Superior temporal gyrus (tissue), 1 donor: ENCODE measurements around the gene STRBP.
"Not testable (repeated sequence)": the region's sequence is repeated elsewhere in the genome, so short reads cannot be mapped to it uniquely, and the experiment has no call there.

Experiments used
- DNase-seq: peaks from one replicate; pipeline ENCODE4 v3.0.0-alpha.2; 2016; ENCODE audit errors: extremely low spot score

STRBP gene

DNA sequence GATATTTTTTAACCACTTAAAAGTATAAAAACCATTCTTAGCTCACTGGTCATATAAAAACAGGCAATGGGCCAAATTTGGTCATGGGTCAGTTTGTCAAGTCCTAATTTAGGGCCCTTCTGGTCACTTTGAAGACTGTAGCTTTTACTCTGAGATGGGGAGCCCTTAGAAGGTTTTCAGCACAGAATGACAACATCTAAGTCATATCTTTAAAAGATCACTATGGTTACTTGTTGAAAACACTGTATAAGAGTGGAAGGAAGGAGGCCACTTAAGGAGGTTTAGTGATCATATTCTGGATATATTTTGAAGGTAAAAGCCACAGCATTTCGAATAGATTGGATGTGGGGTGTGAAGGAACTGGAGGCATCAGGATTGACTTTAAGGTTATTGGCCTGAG, 76.7 kb downstream of the STRBP start:
- DNase-seq: no peak

DNA sequence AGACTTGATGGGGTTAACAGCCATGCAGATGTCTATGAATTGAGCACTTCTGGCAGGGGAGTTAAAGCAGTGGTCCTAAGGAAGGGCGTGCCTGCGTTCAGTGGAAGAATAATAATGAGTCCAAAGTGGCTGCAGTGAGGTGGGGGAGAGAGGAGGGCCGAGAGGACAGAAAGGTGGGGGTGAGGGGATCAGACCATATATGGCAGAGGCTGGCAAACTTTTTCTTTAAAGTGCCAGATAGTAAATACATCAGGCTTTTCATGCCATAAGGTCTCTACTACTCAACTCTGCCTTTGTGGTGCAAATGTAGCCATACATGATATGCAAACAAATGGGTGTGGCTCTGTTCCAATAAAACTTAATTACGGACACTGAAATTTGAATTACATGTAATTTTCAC, 77.1 kb downstream of the STRBP start:
- no peak for DNase-seq

DNA sequence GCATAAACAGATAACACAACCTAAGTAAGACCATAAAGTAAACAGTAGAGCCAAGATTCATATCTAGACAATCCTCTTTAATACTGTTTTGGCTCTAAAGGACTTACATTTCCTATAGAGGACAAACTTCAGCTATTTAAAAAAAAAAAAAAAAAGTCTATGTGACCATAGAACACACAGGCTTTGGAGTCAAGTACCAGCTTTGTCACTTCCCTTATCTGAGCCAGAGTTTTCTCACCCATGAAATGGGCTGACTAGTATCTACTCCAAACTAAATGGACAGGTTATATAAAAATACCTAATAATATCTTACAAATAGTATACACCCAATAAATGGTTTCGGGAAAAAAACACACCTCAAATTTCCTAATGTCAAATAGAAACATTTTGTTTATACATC, 81.3 kb downstream of the STRBP start:
- no peak for DNase-seq

DNA sequence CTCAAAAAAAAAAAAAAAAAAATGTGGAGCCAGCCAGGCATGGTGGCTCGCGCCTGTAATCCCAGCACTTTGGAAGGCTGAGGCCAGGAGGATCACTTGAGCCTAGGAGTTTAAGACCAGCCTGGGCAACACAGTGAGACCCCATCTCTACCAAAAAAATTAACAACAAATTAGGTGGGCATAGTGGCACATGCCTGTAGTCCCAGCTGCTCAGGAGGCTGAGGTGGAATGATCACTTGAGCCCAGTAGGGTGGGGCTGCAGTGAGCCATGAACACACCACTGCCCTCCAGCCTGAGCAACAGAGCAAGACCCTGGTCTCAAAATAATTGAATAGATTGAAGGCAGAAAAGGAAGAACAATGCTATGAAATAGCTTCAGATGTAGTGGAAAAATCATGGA, 82.4 kb downstream of the STRBP start:
- DNase-seq: not testable (repeated sequence)

DNA sequence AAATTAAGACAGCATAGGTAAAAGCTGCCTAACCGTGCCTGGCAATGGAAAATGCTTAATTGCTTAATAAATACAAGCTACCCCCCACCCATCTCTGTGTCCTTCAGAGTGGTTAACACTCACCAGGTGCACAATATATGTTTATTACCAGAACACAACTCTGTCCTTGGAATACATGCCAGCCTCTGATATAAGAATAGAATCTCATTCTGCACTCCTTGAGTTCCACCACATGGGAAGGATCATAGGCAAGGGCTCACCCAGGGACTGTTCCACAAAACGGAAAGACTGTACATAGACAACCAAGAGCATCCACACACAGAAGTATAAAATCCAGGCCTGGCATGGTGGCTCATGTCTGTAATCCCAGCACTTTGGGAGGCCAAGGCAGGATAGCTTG, 91.4 kb downstream of the STRBP start:
- DNase-seq: no peak

DNA sequence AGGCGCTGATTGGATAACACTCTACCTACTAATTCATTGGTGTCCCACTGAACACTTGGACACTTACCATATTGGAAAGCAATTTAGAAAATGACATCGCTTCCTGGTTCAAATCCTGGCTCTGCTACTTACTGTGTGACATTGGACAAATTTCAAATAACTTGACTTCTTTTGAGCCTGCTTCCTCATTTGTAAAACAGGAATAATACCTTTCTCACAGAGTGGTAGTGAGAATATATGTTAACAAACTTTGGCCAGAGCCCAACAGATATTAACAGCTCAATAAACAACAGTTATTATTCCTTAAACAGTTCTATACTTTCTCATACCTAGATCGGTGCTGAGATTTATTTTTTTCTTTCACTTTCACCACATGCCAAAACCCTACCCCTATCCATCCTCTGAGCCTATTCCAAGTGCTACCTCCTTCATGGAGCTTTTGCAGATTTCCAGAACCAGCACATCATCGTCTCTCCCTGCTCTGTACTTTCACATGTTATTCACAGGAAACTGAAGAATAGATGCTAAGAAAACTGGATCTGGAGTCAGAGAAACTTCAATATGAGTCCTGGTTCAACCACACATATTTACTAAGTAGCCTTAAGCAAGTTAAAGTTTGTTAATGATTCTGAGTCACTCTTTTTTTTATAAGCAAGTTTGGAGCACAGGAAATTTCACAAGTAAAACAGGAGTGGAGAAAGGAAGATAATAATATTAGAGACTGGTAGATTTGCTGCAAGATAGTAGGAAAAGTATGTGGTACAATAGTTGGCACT, 92.3 kb downstream of the STRBP start:
- DNase-seq: no peak

DNA sequence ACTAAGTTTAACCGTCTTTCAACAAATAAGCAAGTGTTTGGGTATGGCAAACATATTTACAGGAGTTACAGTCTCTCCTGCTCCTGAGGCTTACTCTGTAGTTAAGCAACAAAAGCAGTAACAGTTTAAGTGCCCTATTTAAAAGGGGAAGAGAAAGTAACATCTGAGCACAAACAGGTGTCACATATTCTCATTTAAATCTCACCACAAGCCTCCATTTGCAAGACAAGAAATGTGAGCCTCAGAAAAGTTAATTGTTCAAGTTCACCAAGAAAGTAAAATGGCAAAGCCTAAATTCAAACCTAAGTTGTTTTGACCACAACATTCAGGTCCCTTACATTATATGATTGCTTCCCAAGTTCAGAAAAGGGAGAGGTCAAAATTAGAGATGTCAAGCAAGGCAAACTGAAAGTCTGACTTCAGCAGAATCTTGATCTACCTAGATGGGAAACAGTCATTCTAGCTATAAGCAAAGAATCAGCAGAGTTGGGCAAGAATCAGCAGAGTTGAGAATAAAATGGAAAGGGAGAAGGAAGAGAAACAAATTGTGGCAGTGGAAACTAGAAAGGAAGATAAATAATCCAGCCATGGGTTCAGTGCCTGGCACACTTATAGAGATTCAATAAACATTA, 93.4 kb downstream of the STRBP start:
- DNase-seq: no peak

DNA sequence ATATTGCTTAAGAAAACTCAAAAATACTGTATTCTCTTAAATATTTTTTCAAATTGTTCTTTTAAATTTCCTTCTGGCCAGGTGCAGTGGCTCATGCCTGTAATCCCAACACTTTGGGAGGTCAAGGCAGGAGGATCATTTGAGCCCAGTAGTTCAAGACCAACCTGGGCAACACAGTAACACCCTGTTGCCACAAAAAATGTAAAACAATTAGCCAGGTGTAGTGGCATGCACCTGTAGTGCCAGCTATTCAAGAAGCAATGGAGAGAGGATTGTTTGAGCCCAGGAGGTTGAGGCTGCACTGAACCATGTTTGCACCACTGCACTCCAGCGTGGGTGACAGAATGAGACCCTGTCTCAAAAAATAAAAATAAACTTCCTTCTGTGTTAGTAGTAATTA, 94.3 kb downstream of the STRBP start:
- DNase-seq: no peak

DNA sequence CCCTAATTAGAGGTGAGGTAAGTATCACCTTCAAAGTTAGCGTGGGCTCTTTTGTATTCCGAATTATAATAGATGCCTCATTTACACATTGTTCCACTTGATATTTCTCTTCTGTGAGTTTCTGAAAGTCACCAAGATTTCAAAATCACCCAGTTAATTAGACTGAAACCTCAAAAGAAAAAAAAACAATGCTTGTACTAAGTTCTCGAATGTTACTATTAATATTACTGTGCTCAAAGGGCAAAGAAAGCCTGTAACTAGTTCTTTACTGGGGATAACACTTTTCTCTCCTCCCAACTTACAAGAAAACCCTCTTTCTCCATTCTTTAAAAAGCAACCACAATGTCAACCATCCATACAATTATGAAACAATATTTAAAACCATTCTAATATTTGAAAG, 98.5 kb downstream of the STRBP start:
- DNase-seq: no peak

DNA sequence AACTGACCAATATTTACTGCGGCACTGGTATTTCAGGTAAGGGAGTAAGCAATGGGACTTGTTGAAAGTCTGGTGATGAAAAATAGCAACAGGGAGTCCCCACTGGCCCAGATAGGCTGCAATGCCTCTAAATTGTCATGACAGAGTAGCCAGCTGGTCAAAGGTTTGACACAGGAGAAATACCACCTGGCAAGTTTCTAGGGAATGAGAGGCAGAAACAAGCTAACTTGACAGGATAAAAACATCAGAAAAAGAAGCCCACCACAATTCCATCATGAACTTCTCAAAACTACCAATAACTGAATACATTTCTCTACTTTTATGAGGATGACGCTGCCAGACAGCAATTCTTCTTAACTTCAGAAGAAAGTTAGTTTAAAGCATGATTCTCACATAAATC, 99.8 kb downstream of the STRBP start:
- DNase-seq: no peak

DNA sequence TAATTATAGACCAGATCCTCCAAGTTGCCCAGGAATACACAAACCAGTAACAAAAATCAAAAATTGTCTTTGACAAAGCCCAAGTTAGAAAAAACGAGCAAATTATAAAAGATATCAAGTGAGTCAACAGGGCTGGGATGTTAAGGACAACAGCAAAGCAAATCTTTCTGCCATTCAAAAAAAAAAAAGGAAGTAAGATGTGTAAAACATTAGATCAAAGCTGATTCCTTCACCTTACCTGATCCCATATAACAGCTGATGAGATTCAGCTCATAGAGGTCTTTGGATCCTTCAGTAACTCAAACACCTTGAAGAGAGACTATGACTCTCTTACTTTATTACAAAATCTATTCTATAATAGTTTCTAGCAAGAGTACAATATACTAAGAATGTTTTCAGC, 100.9 kb downstream of the STRBP start:
- DNase-seq: no peak

DNA sequence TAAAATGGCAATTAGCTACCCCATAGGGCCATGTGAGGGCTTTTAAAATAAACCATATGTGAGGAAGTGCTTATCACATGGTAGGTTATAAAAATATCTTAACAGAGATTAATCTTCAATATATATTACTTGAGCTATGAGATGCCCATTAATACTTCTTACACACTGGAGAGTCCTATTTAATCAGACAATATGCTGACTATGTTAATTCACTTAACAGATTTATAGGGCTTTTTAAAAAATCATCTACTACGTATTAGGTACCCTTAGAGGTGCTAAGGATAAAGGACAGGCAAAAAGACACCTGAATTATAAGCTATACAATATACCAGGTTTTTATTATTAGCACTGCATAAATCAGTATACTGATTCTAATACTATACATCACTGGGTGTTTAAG, 102.6 kb downstream of the STRBP start:
- no peak for DNase-seq

DNA sequence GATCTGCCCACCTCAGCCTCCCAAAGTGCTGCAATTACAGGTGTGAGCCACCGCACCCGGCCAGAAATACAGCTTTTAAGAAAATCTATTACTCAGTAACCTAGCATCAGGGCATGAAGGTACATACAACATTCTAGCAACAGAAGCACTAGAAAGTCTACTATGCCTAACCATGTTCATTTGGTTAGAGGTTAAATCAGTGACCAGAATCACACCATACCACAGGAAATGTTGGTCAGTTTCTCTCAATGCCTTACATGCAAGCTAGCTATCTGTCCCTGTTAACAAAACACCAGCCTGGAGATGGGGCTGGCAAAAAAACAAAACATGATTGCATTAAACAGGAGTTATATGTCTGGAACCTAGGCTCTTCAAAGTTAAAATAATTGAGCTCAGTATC, 104.1 kb downstream of the STRBP start:
- DNase-seq: no peak

DNA sequence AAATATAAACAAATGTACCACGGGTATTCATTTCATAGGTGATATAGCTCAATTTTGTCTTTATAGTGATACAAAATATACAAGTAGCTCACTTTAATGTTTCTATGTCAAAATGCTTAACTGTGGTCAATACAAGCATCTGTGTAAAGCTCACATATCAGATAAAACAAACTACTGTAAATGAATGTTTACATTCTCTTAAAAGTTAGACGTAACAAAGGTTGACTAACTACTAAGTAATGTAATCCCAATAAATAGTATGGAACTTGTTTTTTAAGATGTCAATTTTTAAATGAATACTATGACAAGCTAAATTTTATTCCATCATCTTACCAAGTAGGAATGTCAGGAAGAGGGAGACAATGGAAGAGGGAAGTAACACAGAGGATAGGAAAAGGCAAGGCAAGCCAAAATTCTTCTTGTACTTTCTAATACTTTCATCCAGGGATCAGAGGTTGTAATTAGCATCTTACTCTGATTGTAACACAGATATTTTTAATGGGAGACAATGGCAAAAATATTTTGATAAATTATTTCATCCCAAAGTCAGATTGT, 105.5 kb downstream of the STRBP start:
- no peak for DNase-seq

DNA sequence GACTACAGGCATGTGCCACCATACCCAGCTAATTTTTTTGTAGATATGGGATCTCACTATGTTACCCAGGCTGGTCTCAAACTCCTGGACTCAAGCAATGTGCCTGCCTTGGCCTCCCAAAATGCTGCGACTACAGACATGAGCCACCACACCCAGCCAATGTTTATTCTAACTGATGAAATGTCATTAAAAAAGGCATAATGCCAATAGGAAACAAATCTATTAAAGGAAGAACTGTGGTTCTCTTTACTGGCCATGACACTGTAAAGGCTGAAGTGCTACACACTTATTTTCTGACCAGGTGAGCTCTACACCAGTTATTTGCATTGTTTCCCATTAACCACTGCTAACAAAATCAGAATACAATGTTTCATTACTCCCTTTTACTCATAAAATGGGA, 106.0 kb downstream of the STRBP start:
- DNase-seq: no peak

DNA sequence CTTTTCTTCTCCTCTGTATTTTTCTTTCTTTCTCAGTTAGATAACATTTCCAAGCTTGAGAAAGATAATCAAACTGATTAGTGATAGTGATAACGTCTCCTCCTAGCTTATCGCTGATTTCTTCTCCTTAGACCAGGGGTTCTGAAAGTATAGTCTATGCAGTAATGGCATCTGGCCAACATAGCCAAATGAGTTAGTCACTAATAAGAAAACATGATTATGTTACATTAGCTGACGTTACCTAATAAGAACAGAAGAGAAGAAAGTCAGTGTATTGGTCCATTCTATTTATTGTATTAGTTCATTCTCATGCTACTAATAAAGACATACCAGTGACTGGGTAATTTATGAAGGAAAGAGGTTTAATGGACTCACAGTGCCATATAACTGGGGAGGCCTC, 111.2 kb downstream of the STRBP start:
- DNase-seq: no peak

DNA sequence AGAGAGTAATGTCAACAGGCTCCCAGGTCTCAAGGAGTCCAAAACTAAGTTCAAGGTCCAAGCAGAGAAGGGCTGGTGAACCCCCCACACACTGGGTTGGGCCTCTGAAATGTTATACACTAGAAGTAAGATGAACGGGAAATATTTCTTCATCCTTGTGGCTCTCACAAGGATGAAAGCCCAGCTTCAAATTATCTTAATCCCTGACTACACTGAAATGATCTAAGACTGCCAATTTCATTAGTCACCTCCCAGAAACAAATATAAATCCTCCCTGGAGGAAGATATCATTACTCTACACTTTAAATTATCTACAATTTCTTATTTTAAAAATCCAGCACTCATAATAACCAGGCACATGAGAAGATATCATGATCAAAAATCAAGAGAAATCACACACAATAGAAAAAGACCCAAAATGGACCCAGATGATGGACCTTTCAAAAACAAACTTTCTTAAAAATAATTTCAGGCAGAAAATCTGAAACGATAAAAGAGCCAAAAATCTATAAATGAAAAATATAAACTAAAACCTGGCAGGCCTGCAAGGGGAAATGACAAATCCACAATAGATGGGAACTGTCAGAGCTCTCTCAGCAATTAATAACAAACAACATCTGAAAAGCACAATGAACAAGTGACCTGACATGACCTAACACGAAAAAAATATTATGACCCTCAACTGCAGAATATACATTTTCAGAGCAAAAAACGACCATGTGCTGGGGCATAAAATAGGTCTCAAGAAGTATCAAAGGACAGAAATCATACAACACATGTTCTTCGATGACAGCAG, 117.5 kb downstream of the STRBP start:
- DNase-seq: no peak

DNA sequence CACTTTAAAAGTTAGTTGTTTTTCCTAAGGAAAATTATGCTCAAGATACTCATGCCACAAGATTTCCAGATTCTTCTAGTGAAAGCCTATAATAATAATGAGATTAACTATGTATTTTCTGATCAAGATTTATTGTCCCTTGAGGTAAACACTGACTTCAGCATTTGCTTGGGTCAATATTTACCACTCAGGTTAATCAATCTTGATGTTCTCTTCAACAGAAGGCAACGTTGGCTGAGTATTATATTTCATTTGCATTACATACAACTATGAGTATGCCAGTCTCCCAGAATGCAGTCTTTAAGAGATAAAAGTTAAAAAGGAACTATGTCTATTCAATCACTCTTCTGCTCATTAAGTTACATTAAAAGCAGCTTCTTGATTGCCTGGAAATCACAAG, 119.3 kb downstream of the STRBP start:
- no peak for DNase-seq

DNA sequence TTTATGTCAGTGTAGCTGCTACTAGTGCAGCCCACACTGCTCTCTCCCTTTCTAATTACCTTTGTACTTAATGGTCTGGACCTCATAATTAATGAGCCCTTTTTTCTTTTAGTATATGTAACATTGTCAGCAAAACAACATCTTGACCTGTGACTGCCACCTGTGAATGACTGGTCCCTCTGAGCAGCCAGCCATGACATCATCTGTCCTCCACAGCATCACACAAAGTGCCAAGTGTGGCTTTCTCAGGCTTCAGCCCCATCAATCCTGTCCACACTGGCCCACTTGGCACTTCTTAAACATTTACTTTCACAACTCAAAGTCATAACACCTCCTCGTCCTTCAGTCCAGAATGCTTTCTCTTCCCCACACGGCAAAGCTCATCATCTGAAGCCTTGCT, 130.2 kb downstream of the STRBP start:
- DNase-seq: no peak

DNA sequence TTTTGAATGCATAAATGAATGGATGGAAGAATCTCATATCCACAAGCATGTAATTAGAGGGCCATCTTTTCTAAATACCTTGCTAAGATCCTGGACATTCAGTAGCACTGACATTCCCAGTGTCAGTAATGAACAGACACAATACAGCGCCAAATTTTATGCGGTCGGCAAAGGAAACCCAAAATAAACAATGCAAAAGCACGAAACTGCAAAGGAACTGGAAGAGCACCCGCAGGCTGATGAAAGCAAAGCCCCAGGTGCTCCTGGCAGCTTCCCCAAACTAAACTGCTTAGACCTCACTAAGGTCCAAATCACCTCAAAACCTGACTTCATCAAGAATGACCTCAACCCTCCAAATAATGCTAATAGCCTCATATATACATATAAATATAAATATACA, 133.0 kb downstream of the STRBP start:
- no peak for DNase-seq

DNA sequence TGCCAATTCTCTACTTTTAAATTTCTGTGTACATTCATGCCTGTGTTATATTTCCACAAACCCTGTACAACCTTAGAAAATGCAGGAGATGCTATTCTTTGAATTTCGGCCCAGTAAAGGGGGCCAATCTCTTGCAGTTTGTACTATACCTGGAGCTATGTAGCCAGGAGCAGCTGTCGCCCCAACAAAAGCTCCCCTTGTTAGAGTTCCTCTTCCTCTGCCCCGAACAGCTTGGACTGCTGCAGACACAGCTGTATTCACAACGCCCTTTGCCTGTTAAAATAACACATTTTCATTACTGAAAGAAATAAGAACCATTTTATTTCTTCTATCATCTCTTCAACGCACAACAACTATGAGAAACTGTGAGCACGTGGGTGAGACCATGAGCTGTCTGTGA, 135.7 kb downstream of the STRBP start:
- DNase-seq: no peak

DNA sequence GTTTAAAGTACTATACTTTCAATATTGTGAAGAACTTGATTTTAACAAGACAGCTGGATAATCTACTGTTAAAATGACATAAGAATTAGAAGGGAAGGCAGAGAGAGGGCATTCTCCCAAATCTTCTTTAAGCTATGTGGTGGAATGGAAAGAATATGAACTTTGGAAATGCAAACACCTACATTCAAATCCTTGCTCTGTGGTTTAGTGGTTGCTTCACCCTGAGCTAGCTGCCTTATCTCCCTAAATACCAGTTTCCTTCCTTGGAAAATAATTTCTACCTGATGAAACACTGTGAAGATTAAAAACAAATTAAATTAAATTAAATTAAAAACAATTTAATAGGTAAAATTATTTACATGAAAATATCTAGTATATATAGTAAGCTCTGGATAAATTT, 136.4 kb downstream of the STRBP start:
- DNase-seq: no peak

DNA sequence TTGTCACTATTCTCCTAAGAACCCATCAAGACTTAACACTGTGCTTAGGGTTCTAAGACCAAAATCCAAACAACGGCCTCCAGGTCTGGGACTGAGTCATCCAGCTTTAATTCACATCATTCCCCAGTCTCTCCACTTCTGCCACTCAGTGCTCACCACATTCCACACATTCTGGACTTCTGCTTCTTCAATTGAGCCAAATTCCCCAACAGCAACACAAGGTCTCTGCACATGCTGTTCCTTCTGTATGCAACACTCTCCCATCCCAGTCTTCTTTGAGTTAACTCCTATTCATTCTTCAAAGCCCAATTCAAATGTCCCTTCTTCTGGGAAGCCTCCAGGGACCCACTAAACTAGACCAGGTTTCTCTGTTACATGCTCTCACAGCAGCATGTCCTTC, 137.1 kb downstream of the STRBP start:
- no peak for DNase-seq
